Tibial nerve (tissue), 3 donors: ENCODE measurements around the gene SLC29A3.

Experiments
- CTCF ChIP-seq, 5 experiments: fragments of 200-600 bp in 3 of 5; fragments of 450-650 bp in 2 of 5; sonication (generic) in 3 of 5; IDR thresholded peaks; one replicate each; pipeline ENCODE4 v1.5.1; 2016 to 2019; ENCODE audit warnings: antibody characterized with exemption in 5 of 5, mild to moderate bottlenecking in 3 of 5, moderate library complexity in 2 of 5
- POLR2A ChIP-seq, 2 donors: fragments of 450-650 bp; IDR thresholded peaks; one replicate each; pipeline ENCODE4 v1.6.1; 2017; ENCODE audit warnings: antibody characterized with exemption in 2 of 2, mild to moderate bottlenecking in 2 of 2, moderate library complexity in 2 of 2

- no peak for TF ChIP-seq POLR2A (IDR thresholded peaks at IDR 0.05)
- no peak for TF ChIP-seq CTCF (IDR thresholded peaks at IDR 0.05)
Measured at GRCh38 chr10:71325267-71325666, 6.2 kb downstream of the SLC29A3 start.
